GM12864 (cell line): ENCODE measurements around the gene ARPP19.
"Not testable (repeated sequence)": the region's sequence is repeated elsewhere in the genome, so short reads cannot be mapped to it uniquely, and the experiment has no call there.

Source experiments
- DNase-seq: peaks from one replicate; pipeline ENCODE4 v3.0.0-alpha.2; 2011; ENCODE audit warnings: low read depth
- H3K4me3 ChIP-seq: 2 replicates; pipeline ENCODE4 v1.5.1; 2011; ENCODE audit warnings: mild to moderate bottlenecking, low read depth, low read length, control low read depth
- CTCF ChIP-seq: IDR thresholded peaks from 2 replicates; pipeline ENCODE4 v1.5.1; 2011; ENCODE audit warnings: low read depth, mild to moderate bottlenecking, moderate library complexity, low read length, control low read depth, inconsistent platforms; ENCODE audit errors: missing control alignments

ARPP19 gene

GRCh38 chr15:52521682-52522081 lies 47.1 kb downstream of the ARPP19 start:
- H3K4me3 ChIP-seq: no peak overlapping the region
- no peak for TF ChIP-seq CTCF
- no peak for DNase-seq

GRCh38 chr15:52520421-52520820 lies 48.4 kb downstream of the ARPP19 start:
- DNase-seq: no peak
- TF ChIP-seq CTCF: no peak
- H3K4me3 ChIP-seq: no peak overlapping the region

- no peak overlapping the region for H3K4me3 ChIP-seq
- no peak for DNase-seq
- TF ChIP-seq CTCF: no peak
These were observed 50.1 kb downstream of the ARPP19 start for GRCh38 chr15:52518487-52519371.

GRCh38 chr15:52517014-52517413 lies 51.8 kb downstream of the ARPP19 start:
- TF ChIP-seq CTCF: no peak
- no peak overlapping the region for H3K4me3 ChIP-seq
- no peak for DNase-seq

GRCh38 chr15:52515343-52515742 lies 53.5 kb downstream of the ARPP19 start:
- no peak for TF ChIP-seq CTCF
- no peak overlapping the region for H3K4me3 ChIP-seq
- no peak for DNase-seq

GRCh38 chr15:52514482-52514881 lies 54.3 kb downstream of the ARPP19 start:
- H3K4me3 ChIP-seq: no peak overlapping the region
- no peak for TF ChIP-seq CTCF
- DNase-seq: no peak

- DNase-seq, H3K4me3 ChIP-seq: not testable (repeated sequence)
These were observed 56.0 kb downstream of the ARPP19 start for GRCh38 chr15:52512869-52513268.
